Pancreas (tissue), 10 donors: ENCODE measurements around the gene TRPM3. TPM values are rescaled to one million over a fixed set of nuclear protein-coding genes. Genes with fewer than 3 reads are reported as not detected.

Experiments used
- ATAC-seq, 4 donors: fragments of 200-7000 bp; cut with Tn5 transposase; one replicate each; pipeline versions ENCODE4 v1.8.0 to v1.9.1; 2020; ENCODE audit warnings: mild to moderate bottlenecking in 4 of 4, moderate library complexity in 4 of 4
- DNase-seq, 6 donors: peaks; one replicate each; pipeline ENCODE4 v3.0.0-alpha.2; 2020
- FAIRE-seq: peaks from 2 replicates; lab custom pipeline; 2012; peaks lifted over from hg19 to GRCh38; lab: Jason Lieb, UNC
- H3K27ac ChIP-seq, 4 donors: fragments of 200-600 bp; sonication (generic); 1 replicate in 3 of 4; 2 replicates in 1 of 4; pipeline versions ENCODE4 v1.5.0 to v1.8.0; 2020
- H3K27me3 ChIP-seq, 4 donors: fragments of 200-600 bp; one replicate each; pipeline ENCODE4 v1.8.0; 2021
- H3K36me3 ChIP-seq, 3 donors: fragments of 200-600 bp; sonication (generic) in 1 of 3; one replicate each; pipeline versions ENCODE4 v1.5.0 to v1.8.0; 2020 to 2021
- H3K4me1 ChIP-seq, 3 donors: fragments of 200-600 bp; one replicate each; pipeline ENCODE4 v1.8.0; 2021
- H3K4me3 ChIP-seq, 4 donors: fragments of 200-600 bp; sonication (generic) in 2 of 4; one replicate each; pipeline versions ENCODE4 v1.5.0 to v1.8.0; 2020 to 2021
- H3K9me3 ChIP-seq, 4 donors: fragments of 200-600 bp; one replicate each; pipeline ENCODE4 v1.8.0; 2021
- WGBS, 2 donors: extraction: QIAGEN DNeasy Blood & Tissue Kit; methylation state at CpG; one replicate each; pipeline ENCODE4 v1.1.7; 2013; 5-methylcytosine and 5-hydroxymethylcytosine counted together
- intact Hi-C, 3 donors: fragments of 100-400 bp; cut with DNase I; formaldehyde crosslinking; loops; one replicate each; pipeline versions ENCODE4 v1.11.1 to v1.14.2; 2022
- polyA plus RNA-seq, 2 donors: library from polyadenylated mRNA; stranded (reverse); fragments of 200-250 nt; gene quantifications; one replicate each; pipeline ENCODE4 v1.2.3, GENCODE V29; 2013
- total RNA-seq, 6 donors: library from RNA; stranded (reverse); fragmentation: NEBNext Ultra II Directional in 4 of 6; extraction: Animal tissue kit (Norgen Biotek cat#: 25700) in 4 of 6; gene quantifications; one replicate each; pipeline versions ENCODE4 v1.2.1 to v1.2.4, GENCODE V29; 2021 to 2023
- TF ChIP-seq, protein P1 (sequence below), 4 donors: fragments of 200-600 bp; sonication (generic) in 3 of 4; IDR thresholded peaks; one replicate each; pipeline versions ENCODE4 v1.5.0 to v1.8.0; 2021; ENCODE audit warnings: antibody characterized with exemption in 4 of 4
- donor health status: healthy with polysubstance abuse.
- donor health status: DM: no; HTN: no; CAD: no; lungs with moderate emphysema.
- donor health status: DM: no; HTN: no; CAD: no.
- donor health status: control.
- donor health status: control.
- donor health status: Bipolar disorder and iron deficiency.
- donor health status: DM: yes; HTN: yes; CAD: no.
- donor health status: DM: no; HTN: no; CAD: no.
- donor health status: DM: no; HTN: no; CAD: no.
- donor health status: DM: yes; HTN: yes; CAD: no.

Gene TRPM3
- total and polyA plus RNA-seq, 8 donors, result 0.22 to 1.9 (median 0.76) TPM

DNA sequence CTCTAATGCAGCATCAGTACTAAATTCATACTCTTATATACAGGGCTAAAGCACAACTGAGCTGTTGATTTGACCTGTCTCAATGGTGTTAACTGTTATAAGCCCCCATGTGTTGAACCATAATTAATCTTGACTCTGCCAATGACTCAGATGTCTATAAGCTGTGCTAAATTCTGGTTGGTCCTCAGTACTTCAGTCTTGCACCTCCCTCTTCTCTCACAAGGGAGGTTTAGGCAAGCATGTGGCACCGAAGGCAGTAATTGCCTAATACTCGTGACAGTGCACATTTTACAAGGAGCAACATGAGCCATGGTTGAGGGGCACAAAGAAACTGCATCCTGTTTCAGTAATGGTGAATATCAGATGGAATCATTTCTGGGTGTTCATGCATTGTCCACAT is 255.9 kb downstream of the TRPM3 start:
- peaks cover 0 to 6% (median 0%) of the 10 kb centered on the region in 4 donors for H3K27me3 ChIP-seq
- no peak overlapping the region for H3K4me3 ChIP-seq
- WGBS, 2 donors, result 68 to 76% methylated on average over 2 of the region's 2 CpGs
- TF ChIP-seq, protein P1, sequence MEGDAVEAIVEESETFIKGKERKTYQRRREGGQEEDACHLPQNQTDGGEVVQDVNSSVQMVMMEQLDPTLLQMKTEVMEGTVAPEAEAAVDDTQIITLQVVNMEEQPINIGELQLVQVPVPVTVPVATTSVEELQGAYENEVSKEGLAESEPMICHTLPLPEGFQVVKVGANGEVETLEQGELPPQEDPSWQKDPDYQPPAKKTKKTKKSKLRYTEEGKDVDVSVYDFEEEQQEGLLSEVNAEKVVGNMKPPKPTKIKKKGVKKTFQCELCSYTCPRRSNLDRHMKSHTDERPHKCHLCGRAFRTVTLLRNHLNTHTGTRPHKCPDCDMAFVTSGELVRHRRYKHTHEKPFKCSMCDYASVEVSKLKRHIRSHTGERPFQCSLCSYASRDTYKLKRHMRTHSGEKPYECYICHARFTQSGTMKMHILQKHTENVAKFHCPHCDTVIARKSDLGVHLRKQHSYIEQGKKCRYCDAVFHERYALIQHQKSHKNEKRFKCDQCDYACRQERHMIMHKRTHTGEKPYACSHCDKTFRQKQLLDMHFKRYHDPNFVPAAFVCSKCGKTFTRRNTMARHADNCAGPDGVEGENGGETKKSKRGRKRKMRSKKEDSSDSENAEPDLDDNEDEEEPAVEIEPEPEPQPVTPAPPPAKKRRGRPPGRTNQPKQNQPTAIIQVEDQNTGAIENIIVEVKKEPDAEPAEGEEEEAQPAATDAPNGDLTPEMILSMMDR (IDR thresholded peaks at IDR 0.05), result no peak
- H3K4me1 ChIP-seq, result no peaks in the 10 kb centered on the region
- no peak overlapping the region for H3K27ac ChIP-seq
- no peak for FAIRE-seq
- H3K9me3 ChIP-seq, result no peaks in the 10 kb centered on the region
- intact Hi-C loops, result no loop called here
- no peak for ATAC-seq
- DNase-seq, result no peak
- no peaks in the 10 kb centered on the region for H3K36me3 ChIP-seq

DNA sequence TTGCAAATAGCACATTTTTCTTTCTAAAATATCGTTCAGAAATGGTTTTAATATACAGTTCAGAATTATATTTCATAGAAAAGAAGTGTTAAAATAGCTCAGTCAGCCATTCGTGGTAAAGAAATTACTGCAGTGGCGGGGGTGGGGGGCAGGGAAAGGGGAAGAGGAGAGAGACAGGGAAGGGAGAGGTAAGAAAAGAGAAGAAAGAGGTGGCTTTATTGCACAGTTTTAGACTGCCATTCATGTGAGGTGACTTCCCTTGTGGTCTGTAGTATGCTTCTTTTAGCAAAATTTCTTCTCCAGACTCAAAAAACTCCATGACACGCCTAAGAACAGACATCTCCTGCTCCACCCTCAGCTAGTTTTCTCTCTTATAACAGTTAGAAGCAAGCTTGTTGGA is 259.6 kb downstream of the TRPM3 start:
- intact Hi-C loops, result no loop called here
- ATAC-seq, result no peak
- H3K9me3 ChIP-seq, result no peaks in the 10 kb centered on the region
- TF ChIP-seq, protein P1 (IDR thresholded peaks at IDR 0.05), result no peak
- no peaks in the 10 kb centered on the region for H3K36me3 ChIP-seq
- peaks cover 0 to 4% (median 0%) of the 10 kb centered on the region in 4 donors for H3K27me3 ChIP-seq
- H3K4me3 ChIP-seq, result no peak overlapping the region
- H3K27ac ChIP-seq, result no peak overlapping the region
- no peaks in the 10 kb centered on the region for H3K4me1 ChIP-seq
- WGBS, 2 donors, result 49 to 54% methylated on average over 4 of the region's 4 CpGs
- DNase-seq, result no peak
- no peak for FAIRE-seq

DNA sequence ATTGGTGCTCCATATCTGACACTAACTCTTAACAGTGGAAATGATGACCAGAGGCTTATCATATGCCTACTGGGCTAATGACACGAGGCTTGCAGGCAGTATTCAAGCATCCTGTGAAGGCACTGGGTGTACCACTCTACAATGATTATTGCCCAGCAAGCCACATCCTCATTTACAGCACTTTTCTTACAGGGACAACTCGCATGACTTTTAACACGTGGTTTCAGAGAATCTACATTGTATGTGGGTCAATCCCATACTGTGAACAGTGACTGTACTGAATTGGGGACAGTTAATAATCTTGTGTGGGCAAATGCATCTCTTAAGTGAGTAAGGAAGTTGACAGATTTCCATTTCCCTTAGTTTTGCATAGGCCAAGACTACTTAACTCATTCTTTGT is 260.0 kb downstream of the TRPM3 start:
- TF ChIP-seq, protein P1 (IDR thresholded peaks at IDR 0.05), result no peak
- Histone ChIP-seq H3K36me3 (no peaks in the 10 kb centered on the region), H3K4me1 (no peaks in the 10 kb centered on the region), H3K9me3 (no peaks in the 10 kb centered on the region), H3K27ac (no peak overlapping the region), H3K4me3 (no peak overlapping the region), H3K27me3 (peaks cover 0 to 4% (median 0%) of the 10 kb centered on the region in 4 donors)
- no peak for FAIRE-seq
- no peak for ATAC-seq
- intact Hi-C loops, result no loop called here
- 54 to 63% methylated on average over 3 of the region's 3 CpGs for WGBS, 2 donors
- DNase-seq, result no peak

DNA sequence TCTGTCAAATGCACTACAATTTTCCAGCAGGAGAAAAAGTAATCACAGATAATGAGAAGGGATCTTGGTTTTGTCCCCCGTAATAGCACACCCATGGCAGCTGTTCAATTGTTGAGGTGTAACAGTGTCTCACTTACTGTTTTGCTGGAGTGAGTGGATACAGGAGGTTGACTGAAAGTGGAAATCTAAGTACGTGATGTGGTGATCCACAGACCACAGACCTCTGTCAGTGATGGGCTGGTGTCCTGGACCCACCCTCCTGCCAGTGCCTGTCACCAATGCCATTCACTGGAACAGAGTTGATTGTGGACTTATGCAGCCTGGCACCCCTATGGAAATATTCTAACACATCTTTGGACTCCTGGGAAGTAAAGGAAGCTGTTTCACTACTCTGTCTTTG is 261.7 kb downstream of the TRPM3 start:
- ATAC-seq, result no peak
- no peaks in the 10 kb centered on the region for H3K36me3 ChIP-seq
- WGBS, 2 donors, result 70 to 82% methylated on average over 2 of the region's 2 CpGs
- H3K4me3 ChIP-seq, result no peak overlapping the region
- TF ChIP-seq, protein P1 (IDR thresholded peaks at IDR 0.05), result no peak
- H3K27ac ChIP-seq, result no peak overlapping the region
- intact Hi-C loops, result no loop called here
- DNase-seq, result no peak
- FAIRE-seq, result no peak
- H3K4me1 ChIP-seq, result no peaks in the 10 kb centered on the region
- H3K9me3 ChIP-seq, result no peaks in the 10 kb centered on the region
- peaks cover 0 to 3% (median 0%) of the 10 kb centered on the region in 4 donors for H3K27me3 ChIP-seq

DNA sequence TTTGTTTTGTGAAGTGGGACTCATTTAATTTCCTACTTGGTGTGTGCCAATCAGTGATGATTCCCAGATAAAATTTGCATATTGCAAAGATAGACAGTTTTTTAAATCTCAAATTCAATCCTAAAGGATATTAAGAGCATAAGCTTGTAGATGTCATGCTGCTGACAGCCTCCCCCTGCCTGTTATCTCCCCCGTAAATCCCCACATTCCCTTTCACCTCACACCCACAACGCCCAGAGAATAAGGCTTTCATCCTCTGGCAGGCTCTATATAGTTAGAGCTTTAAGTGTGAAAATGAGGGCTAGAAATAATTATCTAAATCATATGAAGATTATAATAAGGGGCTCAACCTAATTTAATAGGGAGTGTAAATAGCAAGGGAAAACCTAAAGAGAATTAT is 265.0 kb downstream of the TRPM3 start:
- no peak overlapping the region for H3K27ac ChIP-seq
- no peaks in the 10 kb centered on the region for H3K9me3 ChIP-seq
- intact Hi-C loops, result no loop called here
- TF ChIP-seq, protein P1 (IDR thresholded peaks at IDR 0.05), result no peak
- H3K4me1 ChIP-seq, result no peaks in the 10 kb centered on the region
- H3K27me3 ChIP-seq, result no peaks in the 10 kb centered on the region
- no peak for DNase-seq
- 47 to 56% methylated on average over 2 of the region's 2 CpGs for WGBS, 2 donors
- ATAC-seq, result no peak
- no peak for FAIRE-seq
- H3K36me3 ChIP-seq, result no peaks in the 10 kb centered on the region
- H3K4me3 ChIP-seq, result no peak overlapping the region
